PC-3 (cell line): Measurements from ENCODE around the gene PNMA1. TPM values are rescaled to one million over a fixed set of nuclear protein-coding genes. Genes with fewer than 3 reads are reported as not detected.

Source experiments
- ATAC-seq: fragments of 200-7000 bp; cut with Tn5 transposase; 2 replicates; pipeline ENCODE4 v1.9.1; 2020; ENCODE audit warnings: mild to moderate bottlenecking, moderate library complexity
- BruUV-seq: library from RNA; stranded (reverse); fragments of 400-500 nt; replicated peaks from 2 replicates; lab custom pipeline; 2021; lab: Mats Ljungman, UMichigan
- CTCF ChIA-PET: fragments of 300-600 bp; sonication (Branson Sonifier 250); formaldehyde crosslinking; loops from one replicate; lab custom pipeline; 2022; ENCODE audit warnings: antibody characterized with exemption; lab: Charles Lee
- POLR2A ChIA-PET: fragments of 300-600 bp; sonication (Branson Sonifier 250); formaldehyde crosslinking; loops from one replicate; lab custom pipeline; 2022; ENCODE audit warnings: antibody characterized with exemption; ENCODE audit not compliant: unreplicated experiment; lab: Charles Lee
- DNase-seq: peaks from one replicate; pipeline ENCODE4 v3.0.0-alpha.2; 2015
- H2AFZ ChIP-seq: fragments of 300-600 bp; sonication (generic); 2 replicates; pipeline ENCODE4 v1.6.0; 2016; ENCODE audit warnings: antibody characterized with exemption, low read length
- H3F3A ChIP-seq: fragments of 300-600 bp; sonication (generic); one replicate; pipeline ENCODE4 v1.6.0; 2017; ENCODE audit warnings: antibody characterized with exemption, low read length, control low read depth, mild to moderate bottlenecking; ENCODE audit not compliant: unreplicated experiment
- H3K27ac ChIP-seq: fragments of 300-600 bp; sonication (generic); 2 replicates; pipeline ENCODE4 v1.5.1; 2016; ENCODE audit warnings: mild to moderate bottlenecking, low read length
- H3K27me3 ChIP-seq: fragments of 300-600 bp; sonication (generic); 2 replicates; pipeline ENCODE4 v1.6.1; 2016; ENCODE audit warnings: low read length, mixed read lengths
- H3K36me3 ChIP-seq: fragments of 300-600 bp; sonication (generic); 2 replicates; pipeline ENCODE4 v1.6.1; 2016; ENCODE audit warnings: low read depth, mixed run types, low read length, mixed read lengths
- H3K4me1 ChIP-seq: fragments of 300-600 bp; sonication (generic); 2 replicates; pipeline ENCODE4 v1.5.1; 2016; ENCODE audit warnings: low read length; ENCODE audit not compliant: insufficient read depth
- H3K4me2 ChIP-seq: fragments of 300-600 bp; sonication (generic); 2 replicates; pipeline ENCODE4 v1.6.0; 2016; ENCODE audit warnings: low read length
- H3K4me3 ChIP-seq: fragments of 300-600 bp; sonication (generic); 2 replicates; pipeline ENCODE4 v1.5.1; 2016; ENCODE audit warnings: mild to moderate bottlenecking, low read length, mixed read lengths
- H3K79me2 ChIP-seq: fragments of 300-600 bp; sonication (generic); 2 replicates; pipeline ENCODE4 v1.6.1; 2017; ENCODE audit warnings: low read length, mixed read lengths
- H3K9ac ChIP-seq: fragments of 300-600 bp; sonication (generic); 2 replicates; pipeline ENCODE4 v1.6.0; 2016; ENCODE audit warnings: mild to moderate bottlenecking, low read length
- H3K9me2 ChIP-seq: fragments of 300-600 bp; sonication (generic); replicated peaks from 2 replicates; pipeline ENCODE4 v1.6.1; 2016; ENCODE audit warnings: mixed run types, low read length, mixed read lengths
- H3K9me3 ChIP-seq: fragments of 300-600 bp; sonication (generic); 2 replicates; pipeline ENCODE4 v1.6.1; 2016; ENCODE audit warnings: low read length, mixed read lengths
- H4K20me1 ChIP-seq: fragments of 300-600 bp; sonication (generic); 2 replicates; pipeline ENCODE4 v1.6.1; 2016; ENCODE audit warnings: low read length, mixed read lengths
- EZH2 ChIP-seq: fragments of 300-600 bp; sonication (generic); IDR thresholded peaks from one replicate; pipeline ENCODE4 v1.6.1; 2017; ENCODE audit warnings: antibody characterized with exemption, mild to moderate bottlenecking, low read length; ENCODE audit not compliant: unreplicated experiment
- EZH2phosphoT487 ChIP-seq: fragments of 300-600 bp; sonication (generic); IDR thresholded peaks from 2 replicates; pipeline ENCODE4 v1.6.1; 2018; ENCODE audit warnings: mild to moderate bottlenecking, antibody characterized with exemption, low read length, borderline replicate concordance
- intact Hi-C: fragments of 100-400 bp; cut with micrococcal nuclease; formaldehyde crosslinking; loops from 2 replicates; pipeline ENCODE4 v1.9.0; 2023
- total RNA-seq: library from RNA; depleted of rRNA; stranded (reverse); fragments of >200 nt; gene quantifications from 2 replicates; pipeline ENCODE4 v1.2.3, GENCODE V29; 2014
- TF ChIP-seq, protein P1 (sequence below): fragments of 300-600 bp; sonication (generic); conservative IDR thresholded peaks from 2 replicates; pipeline ENCODE4 v1.5.1; 2017; ENCODE audit warnings: antibody characterized with exemption, low read depth, mild to moderate bottlenecking, low read length

PNMA1 gene
- total RNA-seq, 1 experiment from 2014 or later = 30.8 TPM

- H3F3A ChIP-seq = no peaks in the 10 kb centered on the region
- H3K9me3 ChIP-seq = no peaks in the 10 kb centered on the region
- CTCF ChIA-PET = interaction anchor here (0.6 kb wide), 1 partner anchor 29 kb away, joined by 11 read pairs; no protein-coding TSS in a partner anchor
- peaks cover 3% of the 10 kb centered on the region; the same call in 1 of the 2 replicates for H3K36me3 ChIP-seq
- H3K9ac ChIP-seq = no peak overlapping the region
- TF ChIP-seq, protein P1, sequence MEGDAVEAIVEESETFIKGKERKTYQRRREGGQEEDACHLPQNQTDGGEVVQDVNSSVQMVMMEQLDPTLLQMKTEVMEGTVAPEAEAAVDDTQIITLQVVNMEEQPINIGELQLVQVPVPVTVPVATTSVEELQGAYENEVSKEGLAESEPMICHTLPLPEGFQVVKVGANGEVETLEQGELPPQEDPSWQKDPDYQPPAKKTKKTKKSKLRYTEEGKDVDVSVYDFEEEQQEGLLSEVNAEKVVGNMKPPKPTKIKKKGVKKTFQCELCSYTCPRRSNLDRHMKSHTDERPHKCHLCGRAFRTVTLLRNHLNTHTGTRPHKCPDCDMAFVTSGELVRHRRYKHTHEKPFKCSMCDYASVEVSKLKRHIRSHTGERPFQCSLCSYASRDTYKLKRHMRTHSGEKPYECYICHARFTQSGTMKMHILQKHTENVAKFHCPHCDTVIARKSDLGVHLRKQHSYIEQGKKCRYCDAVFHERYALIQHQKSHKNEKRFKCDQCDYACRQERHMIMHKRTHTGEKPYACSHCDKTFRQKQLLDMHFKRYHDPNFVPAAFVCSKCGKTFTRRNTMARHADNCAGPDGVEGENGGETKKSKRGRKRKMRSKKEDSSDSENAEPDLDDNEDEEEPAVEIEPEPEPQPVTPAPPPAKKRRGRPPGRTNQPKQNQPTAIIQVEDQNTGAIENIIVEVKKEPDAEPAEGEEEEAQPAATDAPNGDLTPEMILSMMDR = no peak
- no peak for TF ChIP-seq EZH2
- no peak for TF ChIP-seq EZH2phosphoT487
- no peak overlapping the region for H2AFZ ChIP-seq
- no peak overlapping the region for H3K4me3 ChIP-seq
- H3K4me2 ChIP-seq = no peak overlapping the region
- DNase-seq (no peak), ATAC-seq (no peak)
- H3K4me1 ChIP-seq = peaks cover 69% of the 10 kb centered on the region
- no peak overlapping the region for H3K27ac ChIP-seq
- POLR2A ChIA-PET = no interaction called here
- no TSS peak for BruUV-seq
- no peaks in the 10 kb centered on the region for H3K9me2 ChIP-seq
- intact Hi-C loops = no loop called here
- H4K20me1 ChIP-seq = peaks cover 84% of the 10 kb centered on the region
- H3K27me3 ChIP-seq = no peaks in the 10 kb centered on the region
- peaks cover 100% of the 10 kb centered on the region for H3K79me2 ChIP-seq
Measured at GRCh38 chr14:73748858-73749357, 34.7 kb upstream of the PNMA1 start.

GRCh38 chr14:73747379-73748211 is 33.4 kb upstream of the PNMA1 start:
- intact Hi-C loops = no loop called here
- BruUV-seq = no TSS peak

More at GRCh38 chr14:73747379-73748211, 33.4 kb upstream of the PNMA1 start:
- TF ChIP-seq, protein P1 = no peak
- TF ChIP-seq EZH2phosphoT487 = no peak
- no peak for TF ChIP-seq EZH2
- H4K20me1 ChIP-seq = peaks cover 71% of the 10 kb centered on the region
- no peak overlapping the region for H3K4me3 ChIP-seq
- peaks cover 69% of the 10 kb centered on the region for H3K4me1 ChIP-seq
- H3K36me3 ChIP-seq = peaks cover 3% of the 10 kb centered on the region; the same call in 1 of the 2 replicates
- H3K9me3 ChIP-seq = no peaks in the 10 kb centered on the region
- no peak overlapping the region for H3K4me2 ChIP-seq
- H3K27me3 ChIP-seq = no peaks in the 10 kb centered on the region
- ATAC-seq (no peak), DNase-seq (no peak)
- H3K79me2 ChIP-seq = peaks cover 100% of the 10 kb centered on the region
- POLR2A ChIA-PET = no interaction called here
- CTCF ChIA-PET = no interaction called here
- no peak overlapping the region for H2AFZ ChIP-seq
- no peak overlapping the region for H3K27ac ChIP-seq
- no peaks in the 10 kb centered on the region for H3K9me2 ChIP-seq
- H3F3A ChIP-seq = peaks cover 1% of the 10 kb centered on the region
- H3K9ac ChIP-seq = no peak overlapping the region
